NCI-H1048 (cell line): ENCODE results near the gene FBXO34.
"Not testable (repeated sequence)": the region's sequence is repeated elsewhere in the genome, so short reads cannot be mapped to it uniquely, and the experiment has no call there.

Source experiments
- DNase-seq: peaks from one replicate; lab custom pipeline; 2025; lab: John Stamatoyannopoulos, UW

The FBXO34 gene

DNA sequence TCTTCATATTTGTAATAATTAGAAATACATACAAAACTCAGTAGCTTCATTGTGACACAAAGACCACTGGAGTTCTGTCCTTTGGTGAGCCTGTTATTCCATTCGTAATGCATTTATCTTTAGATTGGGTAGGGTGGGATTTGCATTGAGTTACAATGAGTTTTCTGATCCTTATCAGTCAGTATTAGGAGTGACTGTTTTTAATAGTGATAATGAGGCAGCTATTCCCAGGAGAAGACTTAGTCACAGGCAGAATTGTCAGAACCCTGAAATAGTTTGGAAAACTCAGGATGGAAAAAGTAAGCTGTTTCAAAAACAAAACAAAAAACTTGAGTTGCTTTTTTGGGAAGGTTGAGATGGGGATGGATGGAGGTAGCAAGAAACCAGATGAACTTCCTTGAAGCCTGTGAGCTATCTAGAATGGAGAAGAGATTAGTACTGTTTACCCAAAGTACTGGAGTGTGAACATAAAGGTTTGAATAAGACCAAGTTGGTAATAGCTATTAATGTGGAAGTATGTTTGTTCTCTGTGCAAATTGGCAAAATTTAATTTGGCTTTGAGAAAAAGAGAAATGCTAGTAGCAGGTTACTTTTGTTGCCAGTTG is 38.6 kb downstream of the FBXO34 start:
- DNase-seq, result no peak

DNA sequence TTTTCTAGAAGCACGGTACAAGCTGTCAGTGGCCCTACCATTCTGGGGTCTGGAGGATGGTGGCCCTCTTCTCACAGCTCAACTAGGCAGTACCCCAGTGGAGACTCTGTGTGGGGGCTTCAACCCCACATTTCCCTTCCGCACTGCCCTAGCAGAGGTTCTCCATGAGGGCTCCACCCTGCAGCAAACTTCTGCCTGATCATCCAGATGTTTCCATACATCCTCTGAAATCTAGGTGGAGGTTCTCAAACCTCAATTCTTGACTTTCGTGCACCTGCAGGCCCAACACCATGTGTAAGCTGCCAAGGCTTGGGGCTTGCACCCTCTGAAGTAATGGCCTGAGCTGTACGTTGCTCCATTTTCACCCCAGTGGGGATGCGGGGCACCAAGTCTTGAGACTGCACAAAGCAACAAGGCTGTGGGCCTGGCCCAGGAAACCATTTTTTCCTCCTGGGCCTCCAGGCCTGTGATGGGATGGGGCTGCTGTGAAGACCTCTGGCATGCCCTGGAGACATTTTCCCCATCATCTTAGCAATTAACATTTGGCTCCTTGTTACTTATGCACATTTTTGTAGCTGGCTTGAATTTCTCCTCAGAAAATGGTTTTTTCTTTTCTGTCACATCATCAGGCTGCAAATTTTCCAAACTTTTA is 41.3 kb downstream of the FBXO34 start:
- not testable (repeated sequence) for DNase-seq

DNA sequence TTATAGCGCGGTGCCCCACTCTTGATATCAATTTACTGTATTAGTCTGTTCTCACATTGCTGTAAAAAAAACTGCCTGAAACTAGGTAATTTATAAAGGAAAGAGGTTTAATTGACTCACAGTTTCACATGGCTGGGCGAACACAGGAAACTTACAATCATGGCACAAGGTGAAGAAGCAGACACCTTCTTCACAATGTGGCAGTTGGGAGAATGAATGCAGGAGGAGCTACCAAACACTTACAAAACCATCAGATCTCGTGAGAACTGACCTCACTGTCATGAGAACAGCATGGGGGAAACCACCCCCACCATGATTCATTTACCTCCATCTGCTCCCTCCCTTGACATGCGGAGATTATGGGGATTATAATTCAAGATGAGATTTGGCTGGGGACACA is 42.3 kb downstream of the FBXO34 start:
- DNase-seq, result no peak

DNA sequence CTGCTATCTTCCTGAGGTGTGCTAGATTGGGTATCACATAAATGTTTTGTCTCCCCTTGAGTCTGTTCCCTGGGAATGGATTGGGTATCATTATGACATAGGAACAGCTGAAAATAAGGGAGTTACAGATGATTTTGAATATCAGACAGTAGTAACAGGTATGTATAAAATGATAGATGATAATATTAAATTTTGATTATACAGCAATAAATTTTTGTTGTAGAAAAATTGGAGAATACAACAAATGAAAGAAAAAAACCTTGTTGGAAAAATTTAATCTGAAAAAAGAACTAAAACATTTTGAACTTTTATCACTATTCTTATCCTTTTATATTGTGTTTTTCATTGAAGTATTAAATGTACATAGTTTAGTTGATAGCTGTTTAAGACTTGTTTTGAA is 43.2 kb downstream of the FBXO34 start:
- DNase-seq, result no peak

DNA sequence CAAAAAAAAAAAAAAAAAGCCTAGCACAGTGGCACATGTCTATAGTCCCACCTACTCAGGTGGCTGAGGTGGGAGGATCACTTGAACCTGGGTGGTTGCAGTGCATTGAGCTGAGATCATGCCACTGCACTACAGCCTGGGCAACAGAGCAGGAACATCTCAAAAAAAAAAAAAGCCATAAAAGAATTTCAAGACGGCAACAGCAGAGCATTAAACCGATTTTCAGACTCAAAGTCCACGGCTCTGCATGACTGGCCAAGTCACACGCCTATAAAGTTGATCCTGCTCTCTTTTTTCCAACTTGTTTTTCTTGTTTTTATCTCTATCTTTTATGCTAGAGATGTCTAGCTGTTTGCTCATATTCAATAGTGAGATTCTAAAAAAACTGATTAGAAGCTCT is 45.3 kb downstream of the FBXO34 start:
- DNase-seq, result no peak

DNA sequence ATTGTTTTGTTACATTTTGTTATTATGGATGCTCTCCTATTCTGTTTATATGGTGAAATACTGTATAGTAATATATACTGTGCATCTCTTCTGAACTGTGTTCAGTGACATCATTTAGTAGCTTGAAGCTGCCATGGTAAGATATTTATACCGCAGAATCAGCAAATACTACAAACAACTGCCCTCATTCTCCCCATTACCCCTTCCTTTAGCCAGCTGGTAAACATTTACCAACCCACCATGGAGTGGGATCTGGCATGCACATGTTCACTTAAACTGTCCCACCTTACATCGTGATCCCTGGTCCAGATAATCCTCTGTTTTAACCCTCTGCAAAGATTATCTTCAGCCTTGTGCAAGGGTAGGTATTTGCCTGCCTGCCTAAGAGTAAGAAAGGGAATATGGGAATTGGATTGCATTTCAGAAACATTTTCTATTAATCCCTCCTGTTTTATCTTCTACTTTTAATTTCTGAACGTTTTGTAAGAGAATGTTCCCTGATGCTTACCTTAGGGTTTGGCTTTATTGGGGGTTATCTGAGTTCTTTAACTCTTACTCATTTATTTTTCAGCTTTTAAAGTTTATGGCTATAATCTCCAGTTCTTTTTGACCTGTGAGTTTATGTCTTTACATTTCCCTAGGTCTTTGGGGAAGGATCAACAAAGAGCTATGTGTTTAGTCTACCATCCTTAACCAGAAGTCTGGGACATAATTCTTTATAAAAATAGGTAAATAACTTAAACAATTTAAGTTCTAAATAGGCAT is 46.5 kb downstream of the FBXO34 start:
- DNase-seq, result no peak

DNA sequence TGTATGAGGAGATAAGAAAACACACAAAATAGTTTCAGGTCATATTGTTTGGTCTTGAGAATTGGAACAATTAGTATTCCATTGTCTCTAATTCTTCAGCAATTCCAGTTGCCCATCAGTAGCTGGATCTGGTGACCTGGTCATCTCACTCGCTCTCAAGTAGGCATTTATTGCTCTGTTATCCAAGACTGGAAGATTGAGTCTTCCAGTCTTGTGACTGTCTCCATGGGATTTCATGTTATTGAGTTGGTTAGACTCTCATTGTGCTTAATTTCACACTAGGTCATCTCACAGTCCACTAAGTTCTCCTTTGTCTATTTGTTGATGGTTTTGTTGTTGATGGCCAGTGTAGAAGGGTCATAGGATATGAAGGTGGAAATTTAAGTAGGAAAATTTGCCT is 47.5 kb downstream of the FBXO34 start:
- no peak for DNase-seq

DNA sequence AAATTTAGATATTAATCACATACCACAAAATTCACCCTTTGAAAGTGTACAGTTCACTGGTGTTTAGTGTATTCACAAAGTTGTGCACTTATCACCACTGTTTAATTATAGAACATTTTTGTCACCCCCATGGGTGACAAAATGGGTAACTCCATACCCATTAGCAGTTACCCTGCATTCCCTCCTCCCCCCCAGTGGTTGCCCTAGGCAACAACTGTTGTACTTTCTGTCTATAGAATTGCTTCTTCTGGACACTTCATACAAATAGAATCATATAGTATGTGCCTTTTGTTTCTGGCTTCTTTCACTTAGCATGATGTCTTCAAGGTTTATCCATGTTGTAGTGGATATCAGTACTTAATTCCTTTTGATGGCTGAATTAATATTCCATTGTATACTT is 52.7 kb downstream of the FBXO34 start:
- no peak for DNase-seq

DNA sequence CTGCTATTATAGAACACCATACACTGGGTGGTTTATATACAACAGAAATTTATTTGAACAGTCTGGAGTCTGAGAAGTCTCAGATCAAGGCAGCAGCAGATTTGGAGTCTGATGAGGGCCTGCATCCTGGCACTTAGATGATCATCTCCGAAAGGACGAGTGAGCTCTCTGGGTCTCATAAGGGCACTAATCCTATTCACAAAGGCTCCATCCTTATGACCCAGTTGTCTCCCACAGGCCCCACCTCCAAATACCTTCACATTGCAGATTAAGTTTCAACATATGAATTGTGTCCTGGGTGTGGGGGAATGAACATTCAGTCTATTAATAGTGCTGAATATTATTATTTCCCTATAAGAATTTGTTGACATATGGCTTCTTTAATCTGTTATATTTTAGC is 53.6 kb downstream of the FBXO34 start:
- no peak for DNase-seq

DNA sequence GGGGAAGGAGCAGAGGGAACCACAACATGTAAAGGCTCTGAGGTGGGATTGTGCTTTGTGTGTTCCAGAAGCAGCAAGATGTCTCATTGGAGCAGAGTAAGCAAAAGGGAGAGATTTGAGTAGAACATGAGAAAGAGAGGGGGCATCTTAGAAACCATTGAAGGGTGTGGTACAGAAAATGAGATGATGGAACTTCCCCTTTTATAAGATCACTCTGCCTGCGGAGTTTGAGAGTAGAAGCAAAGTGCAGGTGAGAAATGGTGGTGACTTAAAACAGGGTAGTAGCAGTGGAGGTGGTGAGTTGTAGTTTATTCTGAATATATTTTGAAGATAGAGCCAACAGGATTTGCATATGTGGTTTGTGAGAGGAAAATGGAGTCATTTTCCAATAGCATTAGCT is 56.0 kb downstream of the FBXO34 start:
- DNase-seq, result no peak

DNA sequence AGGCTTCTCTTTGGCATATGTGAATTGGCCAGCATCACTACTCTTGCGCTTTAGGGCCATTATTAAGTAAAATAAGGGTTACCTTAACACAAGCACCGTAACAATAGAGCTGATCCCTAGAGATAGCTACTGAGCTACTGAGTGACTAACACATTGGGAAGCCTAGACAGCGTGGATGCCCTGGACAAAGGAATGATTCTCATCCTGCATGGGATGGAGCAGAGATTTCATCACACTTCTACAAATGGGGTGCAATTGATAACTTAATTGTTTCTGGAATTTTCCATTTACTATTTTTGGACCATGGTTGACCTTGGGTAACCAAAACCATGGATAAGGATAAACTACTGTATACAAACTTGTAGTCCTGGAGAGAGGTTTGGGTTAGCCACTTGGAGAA is 57.1 kb downstream of the FBXO34 start:
- DNase-seq, result no peak

DNA sequence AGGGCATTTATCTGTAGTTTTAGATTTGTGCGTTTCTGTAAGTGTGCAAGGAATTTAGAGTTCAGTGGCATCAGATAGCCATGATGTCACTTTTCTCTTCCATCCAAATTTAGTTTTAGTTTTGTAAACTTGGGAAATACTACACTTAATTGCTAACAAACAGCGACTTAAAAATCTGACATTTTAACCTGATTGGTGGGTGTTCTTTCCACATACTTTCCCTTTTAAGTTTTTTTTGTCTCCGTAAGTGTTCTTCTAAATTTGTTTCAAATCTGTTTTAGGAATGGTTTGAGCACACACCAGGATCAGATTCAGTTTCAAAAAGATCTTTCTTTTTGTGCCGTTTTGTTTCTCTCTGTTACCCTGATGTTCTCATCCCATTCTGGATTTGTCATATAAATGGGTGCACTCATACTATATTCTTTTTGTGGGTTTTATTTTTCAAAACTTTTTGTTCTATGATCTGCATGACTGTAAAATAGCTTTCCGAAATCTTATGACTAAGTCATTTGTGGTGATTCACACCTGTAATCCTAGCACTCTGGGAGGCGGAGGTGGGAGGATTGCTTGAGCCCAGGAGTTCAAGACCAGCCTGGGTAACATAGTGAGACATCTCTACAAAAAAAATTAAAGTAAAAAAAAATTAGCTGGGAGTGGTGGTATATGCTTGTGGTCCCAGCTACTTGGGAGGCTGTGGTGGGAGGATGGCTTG is 58.9 kb downstream of the FBXO34 start:
- DNase-seq, result no peak

DNA sequence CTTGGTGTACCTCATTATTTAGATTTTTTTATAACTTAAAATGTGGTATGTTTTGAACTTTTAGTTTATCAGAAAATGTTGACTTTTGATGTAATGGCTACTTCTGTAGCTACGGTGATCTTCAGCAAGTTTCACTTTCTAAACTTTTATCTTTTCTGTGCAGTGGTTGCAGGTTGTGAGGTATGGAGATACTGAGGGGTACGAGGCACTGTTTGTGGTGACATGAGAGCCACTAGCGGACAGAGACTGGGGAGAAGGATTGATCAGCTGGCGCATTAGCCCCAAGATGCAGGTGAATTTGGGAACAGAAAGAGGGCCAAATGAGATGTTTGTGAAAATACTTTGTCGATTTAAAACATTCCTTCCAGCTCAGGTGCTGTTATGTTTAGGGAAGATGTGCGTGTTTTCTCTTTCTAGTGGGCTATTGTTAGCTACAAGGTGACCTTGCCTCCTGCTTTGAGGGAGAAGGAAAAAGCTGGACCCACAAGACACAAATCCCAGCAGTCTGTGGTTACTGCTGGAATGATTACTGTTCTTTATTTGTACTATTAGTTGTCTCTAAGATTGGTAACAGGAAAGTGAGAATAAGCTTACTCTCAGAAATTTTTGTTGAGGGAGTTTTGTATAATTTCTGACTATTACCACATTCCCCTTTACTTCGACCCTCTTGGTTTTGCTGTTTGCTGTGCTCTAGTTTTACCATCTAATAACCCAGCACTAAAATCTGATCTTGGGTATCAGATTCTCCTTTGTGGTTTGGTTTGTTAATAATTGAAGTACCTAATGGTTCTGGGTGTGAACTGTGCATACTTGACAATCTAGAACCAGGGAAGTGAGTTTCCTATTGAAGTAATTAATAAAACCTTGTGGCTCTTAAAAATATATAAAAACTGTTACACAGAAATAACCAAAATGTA is 61.7 kb downstream of the FBXO34 start:
- DNase-seq, result no peak

DNA sequence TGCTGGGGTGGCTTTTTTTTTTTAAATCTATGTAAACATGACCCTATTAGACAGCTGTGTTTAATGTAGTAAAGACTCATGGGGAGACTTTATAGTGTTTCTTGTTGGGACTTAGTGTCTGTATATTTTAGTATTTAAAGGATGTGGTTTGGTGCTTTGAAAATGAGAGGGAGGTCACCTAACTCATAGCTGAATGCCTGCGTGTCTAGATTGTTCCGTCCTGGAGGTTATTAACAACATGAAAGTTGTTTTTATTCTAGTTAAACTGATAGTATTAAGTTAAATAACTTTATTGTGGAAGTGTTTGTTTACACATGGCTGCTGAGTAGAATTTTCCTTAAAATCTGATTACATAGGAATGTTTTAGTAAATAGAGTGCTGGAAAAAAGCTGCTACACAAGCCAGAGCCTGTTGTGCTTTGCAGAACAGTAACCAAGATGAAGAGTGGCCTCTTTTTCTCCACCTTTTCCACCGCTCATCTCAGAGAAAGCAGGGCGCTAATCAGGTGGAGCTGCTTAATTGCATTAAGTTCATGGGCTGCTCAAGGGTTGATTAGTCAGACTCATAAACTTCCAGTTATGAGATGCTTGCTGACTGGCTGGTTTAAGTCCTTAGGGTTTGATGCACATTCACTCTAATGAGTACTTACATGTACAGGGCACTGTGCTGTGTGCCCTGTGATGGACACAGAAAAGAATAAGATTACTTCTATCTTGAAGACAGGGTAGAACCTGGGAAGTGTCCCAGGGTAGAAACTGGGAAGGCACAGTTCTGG is 62.7 kb downstream of the FBXO34 start:
- DNase-seq, result no peak

DNA sequence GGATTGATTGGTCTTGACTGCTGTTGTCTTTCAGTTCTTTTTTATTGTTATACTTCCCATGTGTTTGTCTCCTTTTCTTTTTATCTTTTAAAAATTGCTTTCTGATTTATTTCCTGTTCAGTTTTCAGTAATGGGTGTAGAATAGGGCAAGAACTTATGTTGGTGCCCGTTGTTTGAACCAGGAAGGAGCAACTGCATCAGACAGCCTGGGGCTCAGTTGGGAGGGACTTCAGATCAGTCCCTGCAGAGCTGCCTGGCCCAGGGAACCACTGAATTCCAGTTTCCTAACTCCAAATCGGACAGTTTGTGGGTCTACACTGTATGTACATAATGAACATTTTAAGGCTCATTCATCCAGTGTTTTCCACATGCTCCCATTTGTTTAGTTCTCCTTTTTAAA is 64.9 kb downstream of the FBXO34 start:
- DNase-seq, result no peak

DNA sequence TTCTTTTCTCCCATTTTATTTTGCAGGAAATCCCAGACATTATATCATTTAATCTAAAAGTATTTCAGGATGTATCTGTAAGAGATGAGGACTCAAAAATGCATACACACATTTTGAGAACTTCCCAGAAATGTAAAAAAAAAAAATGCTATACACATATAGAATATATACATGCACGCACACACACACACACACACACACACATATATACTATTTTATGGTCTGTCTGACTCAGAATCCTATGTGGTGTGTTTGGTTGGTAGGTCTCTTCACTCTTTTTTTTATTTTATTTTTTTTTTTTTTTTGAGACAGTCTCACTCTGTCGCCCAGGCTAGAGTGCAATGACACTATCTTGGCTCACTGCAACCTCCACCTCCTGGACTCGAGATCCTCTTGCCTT is 65.5 kb downstream of the FBXO34 start:
- DNase-seq, result no peak

DNA sequence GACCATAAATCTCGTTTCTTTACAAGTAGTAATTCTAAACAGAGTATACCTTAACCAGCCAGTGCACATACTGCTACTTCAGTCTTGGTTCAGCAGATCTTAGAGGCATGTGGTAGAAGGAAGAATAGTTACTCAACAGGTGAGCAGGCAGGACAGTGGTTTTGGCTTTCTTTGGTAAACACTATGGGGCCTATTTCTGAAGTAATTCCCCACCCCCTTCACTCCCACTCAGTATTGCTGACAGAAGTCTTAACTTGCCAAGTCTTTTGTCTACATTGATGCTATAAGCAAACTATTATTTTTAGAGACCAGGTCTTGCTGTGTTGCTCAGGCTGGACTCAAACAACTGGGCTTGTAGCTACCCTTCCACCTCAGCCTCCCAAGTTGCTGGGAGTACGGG is 68.5 kb downstream of the FBXO34 start:
- no peak for DNase-seq

DNA sequence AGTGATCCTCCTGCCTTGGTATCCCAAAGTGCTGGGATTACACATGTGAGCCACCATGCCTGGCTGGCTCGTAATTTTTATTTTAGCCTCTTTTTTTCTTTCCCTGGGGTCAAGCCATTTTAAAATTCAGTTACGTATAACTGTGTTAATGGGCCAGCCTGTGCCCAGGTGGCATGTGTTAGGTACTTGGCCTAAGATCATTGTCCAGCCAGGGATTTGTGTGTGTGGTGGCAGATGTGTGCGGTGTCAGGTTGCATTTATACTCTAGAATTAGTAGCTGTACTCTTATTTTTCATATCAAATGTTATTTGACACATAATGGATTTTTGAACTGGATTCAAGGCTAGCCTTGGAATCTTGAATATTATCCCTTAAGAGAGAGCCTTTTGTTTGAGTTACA is 69.3 kb downstream of the FBXO34 start:
- DNase-seq, result no peak

DNA sequence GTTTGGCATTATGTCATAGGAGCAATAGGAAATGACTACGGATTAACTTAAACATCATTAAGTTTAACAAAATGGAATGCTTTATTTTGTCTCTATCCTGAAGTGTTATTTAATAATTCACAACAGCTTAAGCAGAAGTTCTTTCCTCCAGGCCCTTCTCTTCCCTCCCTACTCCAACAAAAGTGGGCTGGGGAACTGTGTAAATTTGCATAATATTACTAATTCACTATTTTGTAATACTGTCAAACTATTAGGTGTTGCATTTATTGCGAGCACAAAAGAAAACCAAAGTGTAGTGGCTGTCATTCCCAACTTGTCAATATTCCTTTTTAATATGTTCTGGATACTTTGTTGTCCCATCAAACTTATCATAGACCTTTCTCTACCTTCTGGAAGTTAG is 70.6 kb downstream of the FBXO34 start:
- DNase-seq, result no peak

DNA sequence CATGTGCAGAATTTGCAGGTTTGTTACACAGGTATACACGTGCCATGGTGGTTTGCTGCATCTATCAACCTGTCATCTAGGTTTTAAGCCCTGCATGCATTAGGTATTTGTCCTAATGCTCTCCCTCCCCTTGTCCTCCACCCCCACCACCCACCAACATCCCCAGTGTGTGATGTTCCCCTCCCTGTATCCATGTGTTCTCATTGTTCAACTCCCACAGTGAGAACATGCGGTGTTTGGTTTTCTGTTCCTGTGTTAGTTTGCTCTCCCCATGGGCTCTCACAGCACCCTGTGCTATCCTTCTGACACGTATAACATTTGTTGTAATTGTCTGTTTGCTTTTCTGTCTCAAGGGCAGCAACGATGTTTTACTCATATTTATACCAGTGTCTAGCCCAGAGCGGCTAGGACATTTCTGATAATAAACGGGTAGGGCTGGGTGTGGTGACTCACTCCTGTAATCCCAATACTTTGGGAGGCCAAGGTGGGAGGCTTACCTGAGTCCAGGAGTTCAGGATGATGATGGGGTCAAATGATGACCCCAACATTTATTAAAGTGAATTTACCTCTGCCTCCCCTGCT is 73.5 kb downstream of the FBXO34 start:
- DNase-seq, result not testable (repeated sequence)

DNA sequence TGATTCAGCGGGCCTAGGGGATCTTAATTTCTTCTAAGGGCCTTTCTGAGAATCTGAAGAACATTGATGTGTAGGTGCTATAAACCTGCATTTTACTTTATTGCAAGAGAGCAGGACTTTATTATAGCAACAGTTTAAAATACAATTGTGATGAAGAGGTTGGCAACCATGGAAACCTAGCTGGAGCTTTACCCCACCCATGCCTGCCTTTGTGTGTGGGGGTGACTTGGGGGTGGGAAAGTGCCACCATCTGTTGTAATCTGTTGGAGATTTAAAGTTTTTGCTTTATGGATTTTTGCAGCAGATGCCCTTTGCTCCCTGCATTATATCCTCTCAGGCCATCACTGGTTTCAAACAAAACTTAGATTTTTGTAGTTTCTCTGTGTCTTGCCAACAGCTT is 75.8 kb downstream of the FBXO34 start:
- DNase-seq, result no peak
